ENCODE data around the gene SUPT5H.

- TF ChIP-seq CTCF (IDR thresholded peaks at IDR 0.05) (no peak), POLR2A (IDR thresholded peaks at IDR 0.05) (no peak)
Measured at GRCh38 chr19:39520541-39521484, 75.4 kb downstream of the SUPT5H start.

Data from prostate gland (tissue), 2 donors.